Trophoblast cell (in vitro differentiated cells and primary cell): ENCODE data around the gene CEACAM5.

ENCODE experiments used
- DNase-seq, 2 donors: peaks; one replicate each; pipeline ENCODE4 v3.0.0-alpha.2; 2016
- H2AFZ ChIP-seq: 2 replicates; pipeline ENCODE4 v1.6.1; 2013; ENCODE audit warnings: low read length, moderate library complexity, mild to moderate bottlenecking; ENCODE audit not compliant: insufficient read depth, poor library complexity
- H2AK5ac ChIP-seq: 2 replicates; pipeline ENCODE4 v1.6.1; 2013; ENCODE audit warnings: mild to moderate bottlenecking, low read length
- H2BK120ac ChIP-seq: 2 replicates; pipeline ENCODE4 v1.6.1; 2013; ENCODE audit warnings: low read length, mild to moderate bottlenecking, moderate library complexity; ENCODE audit not compliant: insufficient read depth, poor library complexity
- H2BK12ac ChIP-seq: 2 replicates; pipeline ENCODE4 v1.6.1; 2013; ENCODE audit warnings: mild to moderate bottlenecking, low read length, moderate library complexity
- H2BK5ac ChIP-seq: 2 replicates; pipeline ENCODE4 v1.6.1; 2013; ENCODE audit warnings: low read length, low read depth, moderate library complexity, mild to moderate bottlenecking; ENCODE audit not compliant: poor library complexity
- H3K14ac ChIP-seq: 2 replicates; pipeline ENCODE4 v1.6.1; 2013; ENCODE audit warnings: mild to moderate bottlenecking, low read length
- H3K18ac ChIP-seq: 2 replicates; pipeline ENCODE4 v1.6.1; 2013; ENCODE audit warnings: mild to moderate bottlenecking, low read length
- H3K23ac ChIP-seq: 2 replicates; pipeline ENCODE4 v1.6.1; 2013; ENCODE audit warnings: low read length
- H3K27ac ChIP-seq: 2 replicates; pipeline ENCODE4 v1.5.1; 2013; ENCODE audit warnings: low read depth, mild to moderate bottlenecking, inconsistent platforms, low read length, moderate library complexity
- H3K27me3 ChIP-seq: 2 replicates; pipeline ENCODE4 v1.6.1; 2013; ENCODE audit warnings: inconsistent platforms, mild to moderate bottlenecking, low read length, moderate library complexity; ENCODE audit not compliant: insufficient read depth
- H3K36me3 ChIP-seq, 2 experiments: 1 replicate in 1 of 2; 2 replicates in 1 of 2; pipeline ENCODE4 v1.6.1; 2013; ENCODE audit warnings: low read length in 2 of 2, mild to moderate bottlenecking in 2 of 2, moderate library complexity in 1 of 2; ENCODE audit not compliant: insufficient read depth in 2 of 2, control insufficient read depth in 1 of 2
- H3K4ac ChIP-seq: 2 replicates; pipeline ENCODE4 v1.6.1; 2013; ENCODE audit warnings: low read depth, mild to moderate bottlenecking, low read length, moderate library complexity
- H3K4me1 ChIP-seq, 2 experiments: 1 replicate in 1 of 2; 2 replicates in 1 of 2; pipeline ENCODE4 v1.6.1; 2013; ENCODE audit warnings: low read length in 2 of 2, mild to moderate bottlenecking in 2 of 2, moderate library complexity in 1 of 2; ENCODE audit not compliant: insufficient read depth in 2 of 2, control insufficient read depth in 1 of 2
- H3K4me2 ChIP-seq: 2 replicates; pipeline ENCODE4 v1.6.1; 2013; ENCODE audit warnings: inconsistent platforms, mild to moderate bottlenecking, low read length, moderate library complexity
- H3K4me3 ChIP-seq: 2 replicates; pipeline ENCODE4 v1.5.1; 2013; ENCODE audit warnings: mild to moderate bottlenecking, low read depth, low read length, inconsistent platforms
- H3K79me1 ChIP-seq: one replicate; pipeline ENCODE4 v1.6.1; 2013; ENCODE audit warnings: low read length
- H3K79me2 ChIP-seq: 2 replicates; pipeline ENCODE4 v1.6.1; 2013; ENCODE audit warnings: low read length, mild to moderate bottlenecking; ENCODE audit not compliant: control insufficient read depth, insufficient read depth, poor library complexity
- H3K9ac ChIP-seq: 2 replicates; pipeline ENCODE4 v1.6.1; 2013; ENCODE audit warnings: mild to moderate bottlenecking, low read length
- H3K9me3 ChIP-seq: 2 replicates; pipeline ENCODE4 v1.6.1; 2013; ENCODE audit warnings: low read depth, mild to moderate bottlenecking, control low read depth, inconsistent platforms, low read length; ENCODE audit not compliant: insufficient read depth
- H4K12ac ChIP-seq: 2 replicates; pipeline ENCODE4 v1.6.1; 2013; ENCODE audit warnings: low read depth, mild to moderate bottlenecking, low read length, moderate library complexity
- H4K8ac ChIP-seq: 2 replicates; pipeline ENCODE4 v1.6.1; 2013; ENCODE audit warnings: low read depth, mild to moderate bottlenecking, low read length, moderate library complexity
- H4K91ac ChIP-seq: one replicate; pipeline ENCODE4 v1.6.1; 2013; ENCODE audit warnings: low read depth, mild to moderate bottlenecking, low read length, moderate library complexity
- WGBS: extraction: QIAGEN DNeasy Blood & Tissue Kit; methylation state at CpG from one replicate; pipeline ENCODE4 v1.1.7; 2013; ENCODE audit warnings: missing lambda C conversion rate; ENCODE audit not compliant: insufficient read length, insufficient coverage; ENCODE audit errors: extremely low coverage; 5-methylcytosine and 5-hydroxymethylcytosine counted together

The CEACAM5 gene

DNA sequence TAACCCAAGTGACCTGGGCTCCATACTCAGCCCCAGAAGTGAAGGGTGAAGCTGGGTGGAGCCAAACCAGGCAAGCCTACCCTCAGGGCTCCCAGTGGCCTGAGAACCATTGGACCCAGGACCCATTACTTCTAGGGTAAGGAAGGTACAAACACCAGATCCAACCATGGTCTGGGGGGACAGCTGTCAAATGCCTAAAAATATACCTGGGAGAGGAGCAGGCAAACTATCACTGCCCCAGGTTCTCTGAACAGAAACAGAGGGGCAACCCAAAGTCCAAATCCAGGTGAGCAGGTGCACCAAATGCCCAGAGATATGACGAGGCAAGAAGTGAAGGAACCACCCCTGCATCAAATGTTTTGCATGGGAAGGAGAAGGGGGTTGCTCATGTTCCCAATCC is 14.2 kb upstream of the CEACAM5 start:
- Histone ChIP-seq H4K12ac (no peak overlapping the region), H3K79me1 (no peaks in the 10 kb centered on the region), H2AFZ (no peak overlapping the region), H3K27me3 (no peaks in the 10 kb centered on the region), H4K8ac (no peak overlapping the region), H2AK5ac (no peak overlapping the region), H4K91ac (no peak overlapping the region), H3K23ac (no peak overlapping the region), H3K79me2 (no peaks in the 10 kb centered on the region), H3K4me2 (no peak overlapping the region), H2BK5ac (no peak overlapping the region), H3K9me3 (peaks cover 58% of the 10 kb centered on the region), H3K9ac (no peak overlapping the region), H3K27ac (no peak overlapping the region), H2BK12ac (no peak overlapping the region), H3K36me3 (no peaks in the 10 kb centered on the region), H3K14ac (no peak overlapping the region), H3K4me1 (no peaks in the 10 kb centered on the region), H3K4me3 (no peak overlapping the region), H2BK120ac (no peak overlapping the region), H3K18ac (no peak overlapping the region), H3K4ac (no peak overlapping the region)
- no CpG with 5 or more reads among the region's 1 CpG for WGBS
- no peak for DNase-seq

DNA sequence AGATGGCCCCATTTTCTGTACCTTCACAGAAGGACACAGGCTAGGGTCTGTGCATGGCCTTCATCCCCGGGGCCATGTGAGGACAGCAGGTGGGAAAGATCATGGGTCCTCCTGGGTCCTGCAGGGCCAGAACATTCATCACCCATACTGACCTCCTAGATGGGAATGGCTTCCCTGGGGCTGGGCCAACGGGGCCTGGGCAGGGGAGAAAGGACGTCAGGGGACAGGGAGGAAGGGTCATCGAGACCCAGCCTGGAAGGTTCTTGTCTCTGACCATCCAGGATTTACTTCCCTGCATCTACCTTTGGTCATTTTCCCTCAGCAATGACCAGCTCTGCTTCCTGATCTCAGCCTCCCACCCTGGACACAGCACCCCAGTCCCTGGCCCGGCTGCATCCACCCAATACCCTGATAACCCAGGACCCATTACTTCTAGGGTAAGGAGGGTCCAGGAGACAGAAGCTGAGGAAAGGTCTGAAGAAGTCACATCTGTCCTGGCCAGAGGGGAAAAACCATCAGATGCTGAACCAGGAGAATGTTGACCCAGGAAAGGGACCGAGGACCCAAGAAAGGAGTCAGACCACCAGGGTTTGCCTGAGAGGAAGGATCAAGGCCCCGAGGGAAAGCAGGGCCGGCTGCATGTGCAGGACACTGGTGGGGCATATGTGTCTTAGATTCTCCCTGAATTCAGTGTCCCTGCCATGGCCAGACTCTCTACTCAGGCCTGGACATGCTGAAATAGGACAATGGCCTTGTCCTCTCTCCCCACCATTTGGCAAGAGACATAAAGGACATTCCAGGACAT is 13.4 kb upstream of the CEACAM5 start:
- Histone ChIP-seq H2BK120ac (no peak overlapping the region), H4K12ac (no peak overlapping the region), H3K79me1 (no peaks in the 10 kb centered on the region), H3K27me3 (no peaks in the 10 kb centered on the region), H2AK5ac (no peak overlapping the region), H3K23ac (no peak overlapping the region), H2BK12ac (no peak overlapping the region), H2AFZ (no peak overlapping the region), H3K4me3 (no peak overlapping the region), H3K27ac (no peak overlapping the region), H4K91ac (no peak overlapping the region), H3K14ac (no peak overlapping the region), H3K18ac (no peak overlapping the region), H2BK5ac (no peak overlapping the region), H4K8ac (no peak overlapping the region), H3K4me2 (no peak overlapping the region), H3K4me1 (no peaks in the 10 kb centered on the region), H3K4ac (no peak overlapping the region), H3K9ac (no peak overlapping the region), H3K79me2 (no peaks in the 10 kb centered on the region), H3K36me3 (no peaks in the 10 kb centered on the region), H3K9me3 (peaks cover 63% of the 10 kb centered on the region)
- no CpG with 5 or more reads among the region's 8 CpGs for WGBS
- DNase-seq, result no peak

DNA sequence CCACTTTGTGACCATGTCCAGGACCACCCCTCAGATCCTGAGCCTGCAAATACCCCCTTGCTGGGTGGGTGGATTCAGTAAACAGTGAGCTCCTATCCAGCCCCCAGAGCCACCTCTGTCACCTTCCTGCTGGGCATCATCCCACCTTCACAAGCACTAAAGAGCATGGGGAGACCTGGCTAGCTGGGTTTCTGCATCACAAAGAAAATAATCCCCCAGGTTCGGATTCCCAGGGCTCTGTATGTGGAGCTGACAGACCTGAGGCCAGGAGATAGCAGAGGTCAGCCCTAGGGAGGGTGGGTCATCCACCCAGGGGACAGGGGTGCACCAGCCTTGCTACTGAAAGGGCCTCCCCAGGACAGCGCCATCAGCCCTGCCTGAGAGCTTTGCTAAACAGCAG is 12.7 kb upstream of the CEACAM5 start:
- no peak overlapping the region for H3K4me3 ChIP-seq
- H2AK5ac ChIP-seq, result no peak overlapping the region
- H4K91ac ChIP-seq, result no peak overlapping the region
- no peaks in the 10 kb centered on the region for H3K36me3 ChIP-seq
- no peak overlapping the region for H3K23ac ChIP-seq
- no peak overlapping the region for H3K4ac ChIP-seq
- no peak overlapping the region for H3K9ac ChIP-seq
- H4K12ac ChIP-seq, result no peak overlapping the region
- H3K9me3 ChIP-seq, result peaks cover 61% of the 10 kb centered on the region
- no peaks in the 10 kb centered on the region for H3K27me3 ChIP-seq
- no peak overlapping the region for H3K14ac ChIP-seq
- H2AFZ ChIP-seq, result no peak overlapping the region
- no peak overlapping the region for H2BK120ac ChIP-seq
- DNase-seq, result no peak
- H2BK5ac ChIP-seq, result no peak overlapping the region
- no CpG with 5 or more reads among the region's 2 CpGs for WGBS
- no peak overlapping the region for H2BK12ac ChIP-seq
- H3K4me1 ChIP-seq, result no peaks in the 10 kb centered on the region
- no peak overlapping the region for H3K27ac ChIP-seq
- H3K79me1 ChIP-seq, result no peaks in the 10 kb centered on the region
- H3K79me2 ChIP-seq, result no peaks in the 10 kb centered on the region
- H3K4me2 ChIP-seq, result no peak overlapping the region
- no peak overlapping the region for H3K18ac ChIP-seq
- no peak overlapping the region for H4K8ac ChIP-seq

DNA sequence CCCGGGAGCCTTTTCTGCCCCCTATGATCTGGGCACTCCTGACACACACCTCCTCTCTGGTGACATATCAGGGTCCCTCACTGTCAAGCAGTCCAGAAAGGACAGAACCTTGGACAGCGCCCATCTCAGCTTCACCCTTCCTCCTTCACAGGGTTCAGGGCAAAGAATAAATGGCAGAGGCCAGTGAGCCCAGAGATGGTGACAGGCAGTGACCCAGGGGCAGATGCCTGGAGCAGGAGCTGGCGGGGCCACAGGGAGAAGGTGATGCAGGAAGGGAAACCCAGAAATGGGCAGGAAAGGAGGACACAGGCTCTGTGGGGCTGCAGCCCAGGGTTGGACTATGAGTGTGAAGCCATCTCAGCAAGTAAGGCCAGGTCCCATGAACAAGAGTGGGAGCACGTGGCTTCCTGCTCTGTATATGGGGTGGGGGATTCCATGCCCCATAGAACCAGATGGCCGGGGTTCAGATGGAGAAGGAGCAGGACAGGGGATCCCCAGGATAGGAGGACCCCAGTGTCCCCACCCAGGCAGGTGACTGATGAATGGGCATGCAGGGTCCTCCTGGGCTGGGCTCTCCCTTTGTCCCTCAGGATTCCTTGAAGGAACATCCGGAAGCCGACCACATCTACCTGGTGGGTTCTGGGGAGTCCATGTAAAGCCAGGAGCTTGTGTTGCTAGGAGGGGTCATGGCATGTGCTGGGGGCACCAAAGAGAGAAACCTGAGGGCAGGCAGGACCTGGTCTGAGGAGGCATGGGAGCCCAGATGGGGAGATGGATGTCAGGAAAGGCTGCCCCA is 11.8 kb upstream of the CEACAM5 start:
- H4K8ac ChIP-seq, result no peak overlapping the region
- H3K79me2 ChIP-seq, result no peaks in the 10 kb centered on the region
- H3K4ac ChIP-seq, result no peak overlapping the region
- H2BK12ac ChIP-seq, result no peak overlapping the region
- H3K27ac ChIP-seq, result no peak overlapping the region
- H3K18ac ChIP-seq, result no peak overlapping the region
- H3K79me1 ChIP-seq, result no peaks in the 10 kb centered on the region
- no CpG with 5 or more reads among the region's 7 CpGs for WGBS
- peaks cover 62% of the 10 kb centered on the region for H3K9me3 ChIP-seq
- no peak overlapping the region for H3K9ac ChIP-seq
- H3K4me1 ChIP-seq, result no peaks in the 10 kb centered on the region
- no peaks in the 10 kb centered on the region for H3K27me3 ChIP-seq
- DNase-seq, result peak in 1 of 2 donors; percentile 14
- no peaks in the 10 kb centered on the region for H3K36me3 ChIP-seq
- H2BK120ac ChIP-seq, result no peak overlapping the region
- H2AK5ac ChIP-seq, result no peak overlapping the region
- H3K14ac ChIP-seq, result no peak overlapping the region
- no peak overlapping the region for H3K23ac ChIP-seq
- H4K12ac ChIP-seq, result no peak overlapping the region
- H2AFZ ChIP-seq, result no peak overlapping the region
- H3K4me3 ChIP-seq, result no peak overlapping the region
- no peak overlapping the region for H3K4me2 ChIP-seq
- H2BK5ac ChIP-seq, result no peak overlapping the region
- no peak overlapping the region for H4K91ac ChIP-seq
